ENCODE results near the gene RASSF5. TPM values are rescaled to one million over a fixed set of nuclear protein-coding genes. Genes with fewer than 3 reads are reported as not detected.
"Not testable (repeated sequence)": the region's sequence is repeated elsewhere in the genome, so short reads cannot be mapped to it uniquely, and the experiment has no call there.

The RASSF5 gene
- total RNA-seq, 1 donor from 2014 or later, result 1.1 TPM

- DNase-seq (ENCODE audit: extremely low read depth, low read depth, low spot score), result no peak
Measured at GRCh38 chr1:206563367-206564207, 56.3 kb downstream of the RASSF5 start.

GRCh38 chr1:206565995-206566394, 58.7 kb downstream of the RASSF5 start:
- DNase-seq (ENCODE audit: extremely low read depth, low read depth, low spot score), result no peak

- DNase-seq (ENCODE audit: extremely low read depth, low read depth, low spot score), result no peak
Measured at GRCh38 chr1:206566999-206567398, 59.7 kb downstream of the RASSF5 start.

- no peak for DNase-seq (ENCODE audit: extremely low read depth, low read depth, low spot score)
Measured at GRCh38 chr1:206568256-206568655, 60.9 kb downstream of the RASSF5 start.

- no peak for DNase-seq (ENCODE audit: extremely low read depth, low read depth, low spot score)
Measured at GRCh38 chr1:206568779-206569352, 61.5 kb downstream of the RASSF5 start.

GRCh38 chr1:206569556-206569955, 62.2 kb downstream of the RASSF5 start:
- DNase-seq (ENCODE audit: extremely low read depth, low read depth, low spot score), result no peak

GRCh38 chr1:206570529-206570928, 63.2 kb downstream of the RASSF5 start:
- DNase-seq (ENCODE audit: extremely low read depth, low read depth, low spot score), result peak; percentile 36

- no peak for DNase-seq (ENCODE audit: extremely low read depth, low read depth, low spot score)
Measured at GRCh38 chr1:206572835-206573234, 65.5 kb downstream of the RASSF5 start.

- no peak for DNase-seq (ENCODE audit: extremely low read depth, low read depth, low spot score)
Measured at GRCh38 chr1:206573319-206573718, 66.0 kb downstream of the RASSF5 start.

GRCh38 chr1:206573762-206574161, 66.4 kb downstream of the RASSF5 start:
- no peak for DNase-seq (ENCODE audit: extremely low read depth, low read depth, low spot score)

- DNase-seq (ENCODE audit: extremely low read depth, low read depth, low spot score), result peak; percentile 92
Measured at GRCh38 chr1:206575165-206575893, 68.0 kb downstream of the RASSF5 start.

- DNase-seq (ENCODE audit: extremely low read depth, low read depth, low spot score), result no peak
Measured at GRCh38 chr1:206575894-206576737, 68.8 kb downstream of the RASSF5 start.

GRCh38 chr1:206577626-206578025, 70.3 kb downstream of the RASSF5 start:
- DNase-seq (ENCODE audit: extremely low read depth, low read depth, low spot score), result no peak

GRCh38 chr1:206578068-206578977, 71.0 kb downstream of the RASSF5 start:
- no peak for DNase-seq (ENCODE audit: extremely low read depth, low read depth, low spot score)

- no peak for DNase-seq (ENCODE audit: extremely low read depth, low read depth, low spot score)
Measured at GRCh38 chr1:206578978-206579374, 71.6 kb downstream of the RASSF5 start.

- DNase-seq (ENCODE audit: extremely low read depth, low read depth, low spot score), result no peak
Measured at GRCh38 chr1:206579747-206580437, 72.6 kb downstream of the RASSF5 start.

GRCh38 chr1:206580438-206581113, 73.2 kb downstream of the RASSF5 start:
- DNase-seq (ENCODE audit: extremely low read depth, low read depth, low spot score), result no peak

- DNase-seq (ENCODE audit: extremely low read depth, low read depth, low spot score), result not testable (repeated sequence)
Measured at GRCh38 chr1:206581114-206581497, 73.8 kb downstream of the RASSF5 start.

GRCh38 chr1:206581571-206581981, 74.2 kb downstream of the RASSF5 start:
- no peak for DNase-seq (ENCODE audit: extremely low read depth, low read depth, low spot score)
